H1 (cell line): ENCODE results near the gene OR9K2. TPM values are rescaled to one million over a fixed set of nuclear protein-coding genes. Genes with fewer than 3 reads are reported as not detected.

ENCODE experiments used
- CTCF ChIA-PET: fragments of 300-600 bp; sonication (Branson Sonifier 250); formaldehyde crosslinking; loops from one replicate; lab custom pipeline; 2021; ENCODE audit not compliant: partially characterized antibody; lab: Charles Lee
- POLR2A ChIA-PET: fragments of 300-600 bp; sonication (Branson Sonifier 250); formaldehyde crosslinking; loops from one replicate; lab custom pipeline; 2021; ENCODE audit warnings: inconsistent platforms; ENCODE audit not compliant: partially characterized antibody; lab: Charles Lee
- DNase-seq, 2 experiments: peaks; one replicate each; pipeline versions ENCODE4 v3.0.0 to v3.0.0-alpha.2; 2010 to 2022; ENCODE audit warnings: low spot score in 2 of 2, low read depth in 1 of 2, mixed read lengths in 1 of 2
- FAIRE-seq: peaks from 2 replicates; lab custom pipeline; 2011; peaks lifted over from hg19 to GRCh38; lab: Jason Lieb, UNC
- H2AFZ ChIP-seq: 2 replicates; pipeline ENCODE4 v1.8.1; 2012; ENCODE audit warnings: low read length, inconsistent platforms
- H2AK5ac ChIP-seq: 2 replicates; pipeline ENCODE4 v1.6.1; 2013; ENCODE audit warnings: low read depth, low read length
- H2BK120ac ChIP-seq: replicated peaks from 2 replicates; pipeline ENCODE3; 2013; ENCODE audit warnings: low read depth, low read length, inconsistent platforms
- H2BK12ac ChIP-seq: 2 replicates; pipeline ENCODE4 v1.6.1; 2013; ENCODE audit warnings: low read depth, low read length
- H2BK15ac ChIP-seq: 2 replicates; pipeline ENCODE4 v1.6.1; 2013; ENCODE audit warnings: low read length
- H2BK20ac ChIP-seq: 2 replicates; pipeline ENCODE4 v1.6.1; 2013; ENCODE audit warnings: low read length
- H2BK5ac ChIP-seq: 2 replicates; pipeline ENCODE4 v1.6.1; 2013; ENCODE audit warnings: low read depth, low read length
- H3K14ac ChIP-seq: 2 replicates; pipeline ENCODE4 v1.6.1; 2013; ENCODE audit warnings: inconsistent platforms; ENCODE audit not compliant: insufficient read length
- H3K18ac ChIP-seq: 2 replicates; pipeline ENCODE4 v1.6.1; 2013; ENCODE audit warnings: low read length; ENCODE audit errors: extremely low read depth
- H3K23ac ChIP-seq: 2 replicates; pipeline ENCODE4 v1.6.1; 2013; ENCODE audit warnings: inconsistent platforms; ENCODE audit not compliant: insufficient read length
- H3K23me2 ChIP-seq: 2 replicates; pipeline ENCODE4 v1.6.1; 2013; ENCODE audit warnings: low read depth, low read length
- H3K27ac ChIP-seq: 2 replicates; pipeline ENCODE4 v1.6.1; 2011; ENCODE audit warnings: low read depth, low read length, inconsistent platforms
- H3K27me3 ChIP-seq, 4 experiments: replicated peaks in 1 of 4; 1 replicate in 1 of 4; 2 replicates in 3 of 4; pipeline versions ENCODE4 v1.6.1 to v1.8.1; 2011 to 2013; ENCODE audit warnings: low read length in 3 of 4, mild to moderate bottlenecking in 3 of 4, inconsistent platforms in 2 of 4, mixed read lengths in 2 of 4, moderate library complexity in 1 of 4; ENCODE audit not compliant: control insufficient read depth in 3 of 4, insufficient read depth in 3 of 4; ENCODE audit errors: extremely low read depth in 1 of 4
- H3K36me3 ChIP-seq, 4 experiments: 2 replicates each; pipeline versions ENCODE4 v1.6.1 to v1.8.1; 2011 to 2013; ENCODE audit warnings: mild to moderate bottlenecking in 4 of 4, low read length in 3 of 4, moderate library complexity in 2 of 4, control low read depth in 1 of 4, inconsistent platforms in 1 of 4; ENCODE audit not compliant: insufficient read depth in 4 of 4, control insufficient read depth in 2 of 4
- H3K4ac ChIP-seq: replicated peaks from 2 replicates; pipeline ENCODE3; 2013; ENCODE audit warnings: low read length, low read depth, mixed read lengths, inconsistent platforms; ENCODE audit not compliant: insufficient read length
- H3K4me1 ChIP-seq, 4 experiments: replicated peaks in 1 of 4; 1 replicate in 1 of 4; 2 replicates in 3 of 4; pipeline versions ENCODE4 v1.6.1 to v1.8.1; 2011 to 2013; ENCODE audit warnings: low read length in 3 of 4, inconsistent platforms in 2 of 4, mixed read lengths in 1 of 4; ENCODE audit not compliant: insufficient read depth in 4 of 4, control insufficient read depth in 3 of 4
- H3K4me2 ChIP-seq, 2 experiments: 2 replicates each; pipeline versions ENCODE4 v1.6.1 to v1.8.1; 2011 to 2013; ENCODE audit warnings: low read depth in 2 of 2, low read length in 2 of 2, control low read depth in 1 of 2, inconsistent platforms in 1 of 2, mild to moderate bottlenecking in 1 of 2; ENCODE audit not compliant: insufficient read depth in 1 of 2
- H3K4me3 ChIP-seq, 4 experiments: fragments of 200-600, 300-600 bp in 1 of 4; sonication (generic), shearing (Covaris generic), sonication (Bioruptor Twin) in 1 of 4; 2 replicates each; pipeline versions ENCODE4 v1.5.1 to v1.8.1; 2011 to 2016; ENCODE audit warnings: low read length in 4 of 4, low read depth in 3 of 4, control low read depth in 2 of 4, inconsistent platforms in 2 of 4, mild to moderate bottlenecking in 2 of 4, mixed read lengths in 1 of 4, moderate library complexity in 1 of 4; ENCODE audit not compliant: insufficient read depth in 2 of 4; ENCODE audit errors: extremely low read depth in 1 of 4
- H3K56ac ChIP-seq: replicated peaks from 2 replicates; pipeline ENCODE3; 2013; ENCODE audit warnings: low read depth, mild to moderate bottlenecking, mixed read lengths, low read length, inconsistent platforms; ENCODE audit not compliant: insufficient read length
- H3K79me1 ChIP-seq: 2 replicates; pipeline ENCODE4 v1.6.1; 2013; ENCODE audit warnings: low read depth, low read length, control low read depth
- H3K79me2 ChIP-seq, 2 experiments: 2 replicates each; pipeline versions ENCODE4 v1.6.1 to v1.8.1; 2012 to 2013; ENCODE audit warnings: low read length in 2 of 2, mild to moderate bottlenecking in 2 of 2, inconsistent platforms in 1 of 2; ENCODE audit not compliant: insufficient read depth in 2 of 2, control insufficient read depth in 1 of 2
- H3K9ac ChIP-seq, 4 experiments: replicated peaks in 1 of 4; 1 replicate in 1 of 4; 2 replicates in 3 of 4; pipeline versions ENCODE4 v1.6.1 to v1.8.1; 2011 to 2013; ENCODE audit warnings: low read depth in 3 of 4, low read length in 3 of 4, control low read depth in 2 of 4, mild to moderate bottlenecking in 2 of 4, moderate library complexity in 2 of 4, inconsistent platforms in 1 of 4; ENCODE audit errors: extremely low read depth in 1 of 4
- H3K9me3 ChIP-seq, 2 experiments: 2 replicates each; pipeline versions ENCODE4 v1.6.1 to v1.8.1; 2012 to 2013; ENCODE audit warnings: mild to moderate bottlenecking in 2 of 2, moderate library complexity in 2 of 2, control low read depth in 1 of 2, inconsistent platforms in 1 of 2, low read depth in 1 of 2, low read length in 1 of 2, mixed read lengths in 1 of 2; ENCODE audit not compliant: insufficient read depth in 2 of 2
- H4K20me1 ChIP-seq, 2 experiments: replicated peaks in 1 of 2; 2 replicates each; pipeline versions ENCODE3 to v1.8.1; 2011 to 2013; ENCODE audit warnings: inconsistent platforms in 2 of 2, low read length in 2 of 2, mild to moderate bottlenecking in 1 of 2; ENCODE audit not compliant: insufficient read depth in 2 of 2, control insufficient read depth in 1 of 2
- H4K5ac ChIP-seq: 2 replicates; pipeline ENCODE4 v1.6.1; 2013; ENCODE audit warnings: low read length, low read depth, mixed read lengths, inconsistent platforms; ENCODE audit not compliant: insufficient read length
- H4K8ac ChIP-seq: 2 replicates; pipeline ENCODE4 v1.8.0; 2013; ENCODE audit warnings: mild to moderate bottlenecking, moderate library complexity, low read length, inconsistent platforms; ENCODE audit not compliant: insufficient read depth; ENCODE audit errors: extremely low read depth
- H4K91ac ChIP-seq: replicated peaks from 2 replicates; pipeline ENCODE3; 2013; ENCODE audit warnings: low read length, mixed read lengths, inconsistent platforms; ENCODE audit not compliant: insufficient read length
- CREB1 ChIP-seq: IDR thresholded peaks from 2 replicates; pipeline ENCODE4 v1.6.1; 2012; ENCODE audit warnings: inconsistent platforms
- HDAC2 ChIP-seq, 2 experiments: fragments of 300-600 bp in 1 of 2; sonication (generic) in 1 of 2; IDR thresholded peaks; 2 replicates each; pipeline ENCODE4 v1.6.1; 2011 to 2012; ENCODE audit warnings: low read depth in 2 of 2, low read length in 2 of 2, mild to moderate bottlenecking in 2 of 2, moderate library complexity in 2 of 2, borderline replicate concordance in 1 of 2, inconsistent platforms in 1 of 2
- HDAC6 ChIP-seq: IDR thresholded peaks from one replicate; pipeline ENCODE4 v1.7.1; 2012; ENCODE audit warnings: low read depth, mild to moderate bottlenecking, inconsistent platforms, low read length, moderate library complexity
- MAFK ChIP-seq: IDR thresholded peaks from 2 replicates; pipeline ENCODE4 v1.6.1; 2012; ENCODE audit warnings: low read depth, mild to moderate bottlenecking, improper control_type of control experiment, low read length
- SAP30 ChIP-seq: fragments of 300-600 bp; sonication (generic); IDR thresholded peaks from 2 replicates; pipeline ENCODE4 v1.7.1; 2012; ENCODE audit warnings: low read length, moderate library complexity, mild to moderate bottlenecking, inconsistent platforms; ENCODE audit not compliant: insufficient read depth, insufficient replicate concordance
- WGBS, 2 experiments: shearing (Covaris generic) in 1 of 2; methylation state at CpG; one replicate each; pipeline versions ENCODE4 v1.1.6 to v1.1.7; 2013 to 2015; ENCODE audit warnings: low lambda C conversion rate in 2 of 2, mixed read lengths in 2 of 2, inconsistent platforms in 1 of 2, low coverage in 1 of 2, missing lambda C conversion rate in 1 of 2; ENCODE audit not compliant: insufficient replicate concordance in 2 of 2, insufficient coverage in 1 of 2, insufficient read length in 1 of 2; ENCODE audit errors: extremely low coverage in 1 of 2, missing lambda C conversion rate in 1 of 2; 5-methylcytosine and 5-hydroxymethylcytosine counted together
- long read RNA-seq, 2 experiments: library from RNA in 1 of 2; library from capped mRNA in 1 of 2; stranded (forward); transcript quantifications; one replicate each; pipeline ENCODE4 v2.0.0, GENCODE V29; 2021; ENCODE audit warnings: inconsistent platforms in 1 of 2
- polyA minus RNA-seq, 3 experiments: library from RNA; depleted of rRNA, polyadenylated mRNA; stranded (reverse); fragments of >200 nt; gene quantifications; 1 replicate in 2 of 3; 2 replicates in 1 of 3; pipeline ENCODE4 v1.2.3, GENCODE V29; 2011
- polyA plus RNA-seq, 7 experiments: library from polyadenylated mRNA; depleted of rRNA in 3 of 7; stranded (reverse) in 5 of 7; unstranded in 2 of 7; fragments of >200 nt in 5 of 7; fragments of 200-250 nt in 2 of 7; gene quantifications; 1 replicate in 5 of 7; 2 replicates in 1 of 7; 4 replicates in 1 of 7; pipeline versions ENCODE4 v1.2.1 to v1.2.3, GENCODE V29; 2011 to 2013; ENCODE audit warnings: missing spikeins in 2 of 7, mixed read lengths in 2 of 7
- total RNA-seq: library from RNA; stranded (reverse); fragmentation: NEBNext Ultra II Directional; extraction: Animal tissue kit (Norgen Biotek cat#: 25700); gene quantifications from 2 replicates; pipeline ENCODE4 v1.2.1, GENCODE V29; 2021

Gene OR9K2, protein sequence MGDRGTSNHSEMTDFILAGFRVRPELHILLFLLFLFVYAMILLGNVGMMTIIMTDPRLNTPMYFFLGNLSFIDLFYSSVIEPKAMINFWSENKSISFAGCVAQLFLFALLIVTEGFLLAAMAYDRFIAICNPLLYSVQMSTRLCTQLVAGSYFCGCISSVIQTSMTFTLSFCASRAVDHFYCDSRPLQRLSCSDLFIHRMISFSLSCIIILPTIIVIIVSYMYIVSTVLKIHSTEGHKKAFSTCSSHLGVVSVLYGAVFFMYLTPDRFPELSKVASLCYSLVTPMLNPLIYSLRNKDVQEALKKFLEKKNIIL
- total RNA-seq (not detected in 2 replicates), polyA plus RNA-seq (2011; rRNA removed) (not detected in 2 replicates), polyA minus RNA-seq (2011; rRNA and poly(A)+ RNA removed) (0.22 TPM in 1 of 2 replicates, not detected in the other)
- polyA plus RNA-seq (2011; cell fraction: cytosol; rRNA removed), result not detected
- polyA plus RNA-seq (2011; cell fraction: nucleus; rRNA removed), result not detected
- polyA plus RNA-seq (2012, experiment 1 of 2), result not detected in 4 replicates
- not detected for polyA plus RNA-seq (2012, experiment 2 of 2)
- polyA plus RNA-seq (2013, experiment 1 of 2), result not detected
- polyA plus RNA-seq (2013, experiment 2 of 2), result not detected
- polyA minus RNA-seq (2011; cell fraction: cytosol; rRNA and poly(A)+ RNA removed), result not detected
- not detected for polyA minus RNA-seq (2011; cell fraction: nucleus; rRNA and poly(A)+ RNA removed)
- long read RNA-seq, experiment 1, result 0 reads
- long read RNA-seq, experiment 2, result 0 reads

DNA sequence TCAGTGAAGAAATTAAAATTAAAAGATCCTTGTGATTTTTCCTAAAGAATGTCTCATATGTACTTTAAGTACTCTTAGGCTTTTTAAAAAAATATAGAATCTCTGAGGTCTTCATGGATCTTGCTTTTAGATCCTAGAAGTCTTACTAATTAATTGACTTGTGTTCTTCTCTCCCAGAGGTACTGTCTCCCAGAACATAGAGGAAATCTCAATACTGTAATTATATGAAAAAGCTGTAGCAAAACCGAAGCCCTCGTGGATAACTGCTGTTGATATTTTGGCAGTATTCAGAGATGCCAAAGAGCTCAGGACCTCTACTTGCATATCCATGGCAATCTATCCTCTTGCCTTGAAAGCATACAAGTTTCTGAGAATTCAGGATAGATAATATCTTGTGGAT lies at the start of gene OR9K2:
Gene OR9K2, plus strand, starts transcription at position 301 of the 400 bp plus-strand sequence. CDS start 3,429 bp downstream, outside the sequence.
- Histone ChIP-seq H3K23me2 (no peaks in the 10 kb centered on the region), H2BK12ac (no peak within 1 kb of the TSS), H4K5ac (no peak within 1 kb of the TSS), H2BK5ac (no peak within 1 kb of the TSS), H2BK120ac (no peak within 1 kb of the TSS), H3K4me3 (no peak within 1 kb of the TSS), H4K91ac (no peak within 1 kb of the TSS), H3K27ac (no peak within 1 kb of the TSS), H3K9me3 (no peaks in the 10 kb centered on the region), H3K79me2 (no peaks in the 10 kb centered on the region), H2AK5ac (no peak within 1 kb of the TSS), H3K4me2 (no peak within 1 kb of the TSS), H2BK15ac (no peak within 1 kb of the TSS), H3K56ac (no peak within 1 kb of the TSS), H2AFZ (no peak within 1 kb of the TSS), H2BK20ac (no peak within 1 kb of the TSS), H3K14ac (no peak within 1 kb of the TSS), H3K79me1 (no peaks in the 10 kb centered on the region), H3K9ac (no peak within 1 kb of the TSS), H3K4me1 (no peaks in the 10 kb centered on the region), H3K36me3 (no peaks in the 10 kb centered on the region), H3K18ac (no peak within 1 kb of the TSS), H4K8ac (no peak within 1 kb of the TSS), H3K4ac (no peak within 1 kb of the TSS), H3K23ac (no peak within 1 kb of the TSS), H4K20me1 (no peaks in the 10 kb centered on the region), H3K27me3 (no peaks in the 10 kb centered on the region)
- CTCF ChIA-PET, result interaction anchor here (1.6 kb wide), 1 partner anchor 168 kb away, joined by 3 read pairs; no protein-coding TSS in a partner anchor
- FAIRE-seq (no peak), DNase-seq (no peak)
- POLR2A ChIA-PET, result no interaction called here
- no peak for TF ChIP-seq HDAC6
- no peak for TF ChIP-seq CREB1
- TF ChIP-seq MAFK, result no peak
- TF ChIP-seq HDAC2 (IDR thresholded peaks at IDR 0.05; ENCODE audit: borderline replicate concordance in 1 of 2, low read depth in 2 of 2, low read length in 2 of 2), result no peak
- no peak for TF ChIP-seq SAP30
- 100% methylated on average over 2 of the region's 2 CpGs; no CpG with 5 or more reads in 1 of the 2 experiments for whole genome bisulfite sequencing, 2 experiments
